ENCODE data around the gene ZNF304.

Gene ZNF304

DNA sequence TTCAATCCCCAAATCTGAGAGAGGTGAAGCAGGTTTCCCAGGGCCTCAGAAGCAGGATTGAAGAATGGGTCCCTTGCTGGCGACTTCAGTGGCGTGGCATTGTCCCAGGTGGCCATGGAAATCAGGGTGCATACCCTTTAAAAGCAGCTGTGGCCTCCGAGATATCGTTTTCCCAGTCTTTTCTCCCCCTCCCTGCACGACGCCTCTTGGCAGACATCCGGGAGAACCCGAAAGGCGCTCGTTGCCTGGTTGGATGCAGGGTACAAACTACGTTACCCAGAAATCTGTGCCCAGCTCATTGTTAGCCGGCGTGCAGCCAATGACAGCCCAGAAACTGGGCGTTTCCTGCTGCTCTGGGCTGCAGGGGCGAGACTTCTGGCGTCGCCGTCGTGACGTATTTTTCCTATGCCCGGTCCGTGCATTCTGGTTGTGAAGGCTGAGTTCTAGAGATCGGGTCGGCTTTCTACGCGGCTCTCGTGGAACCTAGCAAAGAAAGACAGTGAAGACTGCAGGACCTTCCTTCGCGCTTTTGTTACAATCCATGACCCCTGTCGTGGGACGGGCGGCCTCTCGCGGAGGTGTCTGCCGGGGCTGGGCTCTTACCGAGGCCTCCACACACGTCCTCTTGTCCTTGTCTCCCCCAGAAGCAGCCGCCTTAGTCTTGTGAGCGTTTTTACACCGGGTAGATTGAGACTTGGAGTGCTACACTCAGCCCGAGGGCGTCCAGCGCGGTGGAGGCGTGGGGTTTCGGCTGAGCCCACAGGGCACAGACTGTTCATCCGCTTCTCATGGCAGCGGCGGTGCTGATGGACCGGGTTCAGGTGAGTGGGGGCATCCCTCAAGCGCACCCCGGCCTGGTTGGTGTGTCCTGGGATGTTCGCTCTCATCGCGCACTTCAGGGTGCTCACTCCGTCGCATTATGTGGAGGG lies at the start of gene ZNF304:
ZNF304 (plus strand) TSS at position 395 of the 929 bp plus-strand sequence; CDS start at position 789, 394 bp downstream.
- peak; percentile 86 for DNase-seq (ENCODE audit: insufficient read length, low spot score)
- peak; percentile 98 for FAIRE-seq

DNA sequence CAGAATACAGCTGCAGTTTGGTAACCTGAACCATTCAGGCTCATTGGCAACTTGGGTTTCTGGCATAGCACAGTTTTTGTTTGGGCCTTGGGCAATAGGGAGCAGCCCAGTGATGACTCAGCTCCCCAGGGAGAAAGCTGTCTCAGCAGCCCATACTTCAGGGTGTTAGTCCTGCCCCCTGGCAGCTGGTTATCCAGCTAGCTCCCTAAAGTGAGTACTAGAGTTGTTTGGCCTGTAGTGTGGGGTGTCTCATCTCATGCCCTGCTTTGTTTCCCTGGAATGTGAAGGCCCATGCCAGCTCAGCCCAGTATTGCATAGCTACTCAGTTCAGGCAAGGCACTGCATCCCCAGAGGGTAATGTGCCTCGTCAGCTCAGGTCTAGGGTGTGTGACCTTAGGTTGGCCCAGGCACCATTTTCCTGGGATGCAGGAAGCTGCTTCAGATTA lies 49.0 kb upstream of the ZNF304 start:
- FAIRE-seq = no peak
- no peak for DNase-seq (ENCODE audit: insufficient read length, low spot score)

DNA sequence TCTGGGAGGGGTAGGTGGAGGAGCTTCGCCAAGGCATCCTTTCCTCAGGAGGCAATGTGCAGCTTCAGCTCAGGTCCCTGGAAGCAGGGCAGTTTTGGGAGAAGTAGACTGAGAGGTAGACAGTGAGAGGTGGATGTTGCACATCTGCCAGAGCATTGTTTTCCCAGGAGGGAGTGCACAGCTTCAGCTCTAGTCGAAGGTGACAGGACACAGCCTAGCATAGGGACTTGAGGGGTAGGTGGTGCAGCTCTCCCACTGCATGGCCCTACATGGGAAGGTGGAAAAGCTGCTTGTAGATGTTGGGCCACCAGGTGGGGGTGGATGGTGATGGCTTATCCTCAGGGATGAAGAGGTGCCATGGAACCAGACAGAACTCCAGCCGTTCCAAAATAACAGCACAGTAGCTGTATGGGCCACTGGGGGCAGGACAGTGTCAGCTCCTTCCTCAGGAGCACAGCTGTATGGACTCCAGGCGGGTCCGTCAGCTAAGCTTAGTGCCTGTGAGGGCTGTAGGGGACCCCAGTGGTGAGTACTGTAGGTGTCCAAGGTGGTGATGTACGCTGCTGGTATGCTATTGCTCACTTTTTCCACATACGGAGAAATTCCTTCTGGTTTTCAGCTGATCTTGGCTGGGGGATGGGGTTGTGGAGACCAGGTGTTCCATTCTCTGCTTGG lies 48.2 kb upstream of the ZNF304 start:
- DNase-seq (ENCODE audit: insufficient read length, low spot score) (no peak), FAIRE-seq (no peak)

DNA sequence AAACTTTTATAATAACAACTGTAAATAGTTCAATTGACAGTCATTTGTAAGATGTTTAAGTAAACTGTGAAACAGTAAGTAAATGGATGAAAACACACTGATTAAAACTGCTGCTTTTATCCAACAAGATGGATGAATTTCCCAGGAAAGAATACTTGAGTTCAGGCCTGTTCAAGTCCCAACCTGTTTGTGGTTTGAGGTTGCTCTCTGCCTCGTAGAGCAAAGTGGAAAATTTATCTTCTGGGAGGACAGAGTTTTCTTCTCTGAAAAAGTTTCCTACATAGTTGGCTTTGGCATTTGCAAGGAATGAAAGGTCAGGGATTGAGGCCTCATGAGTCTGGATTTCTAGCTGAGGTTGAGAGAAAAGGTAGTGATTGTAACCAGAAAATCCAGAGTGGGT lies 46.0 kb upstream of the ZNF304 start:
- no peak for DNase-seq (ENCODE audit: insufficient read length, low spot score)
- FAIRE-seq = no peak

DNA sequence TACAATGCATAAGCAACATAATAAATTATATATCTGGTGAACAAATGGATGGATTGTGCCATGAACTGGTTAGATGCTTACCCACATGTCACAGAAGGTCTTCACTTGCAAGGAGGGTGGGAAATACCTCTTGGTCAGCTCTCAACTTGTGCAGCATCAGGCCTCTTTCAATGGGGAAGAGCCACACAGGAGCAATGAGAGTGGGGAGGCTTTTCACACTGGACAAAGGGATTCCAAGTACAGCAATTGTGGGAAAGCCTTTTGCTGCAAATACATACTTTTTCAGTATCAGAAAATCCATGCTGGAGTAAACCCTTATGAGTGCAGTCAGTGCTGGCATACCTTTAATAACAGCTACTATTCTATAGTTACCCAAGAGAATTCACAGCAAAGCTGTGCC lies 42.6 kb upstream of the ZNF304 start:
- FAIRE-seq (no peak), DNase-seq (ENCODE audit: insufficient read length, low spot score) (no peak)

DNA sequence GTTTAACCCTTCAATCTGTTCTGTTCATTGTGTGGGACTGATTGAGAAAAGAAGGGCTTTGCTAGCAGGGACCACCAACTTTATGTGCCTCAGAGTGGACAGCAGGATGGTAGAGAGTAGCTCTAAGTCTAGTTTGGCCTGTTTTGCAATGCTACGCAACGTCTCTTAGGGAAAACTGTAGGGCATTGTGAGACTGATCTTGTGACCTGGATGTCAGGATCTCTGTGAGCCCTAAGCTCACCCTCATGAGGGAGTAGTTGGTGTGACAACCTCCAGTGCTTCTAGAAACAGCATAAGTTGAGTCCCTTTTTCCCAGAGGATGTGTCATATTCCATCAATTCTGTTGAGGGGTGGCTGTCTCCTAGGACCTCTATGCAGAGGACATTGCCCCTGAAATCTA lies 40.3 kb upstream of the ZNF304 start:
- FAIRE-seq = no peak
- no peak for DNase-seq (ENCODE audit: insufficient read length, low spot score)

DNA sequence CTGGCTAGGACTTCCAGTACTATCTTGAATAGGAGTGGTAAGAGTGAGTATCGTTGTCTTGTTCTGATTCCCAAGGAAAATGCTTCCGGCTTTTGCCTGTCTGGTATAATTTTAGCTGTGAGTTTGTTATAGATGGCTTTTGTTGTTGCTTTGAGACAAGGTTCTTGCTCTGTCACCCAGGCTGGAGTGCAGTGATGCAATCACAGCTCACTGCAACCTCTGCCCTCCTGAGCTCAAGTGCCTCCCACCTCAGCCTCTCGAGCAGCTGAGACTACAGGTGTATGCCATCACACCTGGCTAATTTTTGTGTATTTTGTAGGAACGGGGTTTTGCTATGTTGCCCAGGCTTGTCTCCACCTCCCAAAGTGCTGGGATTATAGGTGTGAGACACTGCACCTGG lies 36.9 kb upstream of the ZNF304 start:
- FAIRE-seq (no peak), DNase-seq (ENCODE audit: insufficient read length, low spot score) (no peak)

DNA sequence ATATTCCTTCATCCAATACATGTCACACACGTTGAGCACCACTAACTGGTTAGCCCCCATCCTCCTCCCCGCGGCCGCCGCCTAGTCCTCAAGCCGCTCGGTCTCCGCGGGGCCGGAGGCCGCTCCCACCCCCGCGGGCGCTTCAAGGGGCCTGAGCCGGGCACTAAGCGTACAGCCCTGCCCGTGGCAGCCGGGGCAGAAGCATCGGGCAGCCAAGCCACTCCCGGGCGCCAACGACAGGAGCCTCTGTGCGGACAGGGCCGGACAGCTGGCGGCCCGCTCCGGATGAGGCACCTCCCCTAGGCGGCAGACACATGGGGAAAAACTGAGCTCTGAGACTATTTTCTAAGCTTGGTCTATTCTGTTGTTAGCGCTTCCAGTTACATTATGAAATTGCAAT lies 33.6 kb upstream of the ZNF304 start:
- FAIRE-seq (no peak), DNase-seq (ENCODE audit: insufficient read length, low spot score) (no peak)

DNA sequence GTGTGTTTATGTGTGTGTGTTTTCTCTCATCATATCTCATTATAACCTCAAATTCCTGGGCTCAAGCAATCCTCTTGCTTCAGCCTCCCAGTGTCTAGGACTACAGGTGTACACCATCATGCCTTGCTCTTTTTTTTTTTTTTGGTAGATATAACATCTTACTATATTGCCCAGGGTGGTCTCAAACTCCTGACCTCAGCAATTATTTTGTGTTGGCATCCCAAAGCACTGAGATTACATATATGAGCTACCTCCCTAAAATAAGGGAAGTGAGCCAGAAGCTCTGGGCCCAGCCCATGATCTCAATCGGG lies 31.2 kb upstream of the ZNF304 start:
- FAIRE-seq (no peak), DNase-seq (ENCODE audit: insufficient read length, low spot score) (no peak)

DNA sequence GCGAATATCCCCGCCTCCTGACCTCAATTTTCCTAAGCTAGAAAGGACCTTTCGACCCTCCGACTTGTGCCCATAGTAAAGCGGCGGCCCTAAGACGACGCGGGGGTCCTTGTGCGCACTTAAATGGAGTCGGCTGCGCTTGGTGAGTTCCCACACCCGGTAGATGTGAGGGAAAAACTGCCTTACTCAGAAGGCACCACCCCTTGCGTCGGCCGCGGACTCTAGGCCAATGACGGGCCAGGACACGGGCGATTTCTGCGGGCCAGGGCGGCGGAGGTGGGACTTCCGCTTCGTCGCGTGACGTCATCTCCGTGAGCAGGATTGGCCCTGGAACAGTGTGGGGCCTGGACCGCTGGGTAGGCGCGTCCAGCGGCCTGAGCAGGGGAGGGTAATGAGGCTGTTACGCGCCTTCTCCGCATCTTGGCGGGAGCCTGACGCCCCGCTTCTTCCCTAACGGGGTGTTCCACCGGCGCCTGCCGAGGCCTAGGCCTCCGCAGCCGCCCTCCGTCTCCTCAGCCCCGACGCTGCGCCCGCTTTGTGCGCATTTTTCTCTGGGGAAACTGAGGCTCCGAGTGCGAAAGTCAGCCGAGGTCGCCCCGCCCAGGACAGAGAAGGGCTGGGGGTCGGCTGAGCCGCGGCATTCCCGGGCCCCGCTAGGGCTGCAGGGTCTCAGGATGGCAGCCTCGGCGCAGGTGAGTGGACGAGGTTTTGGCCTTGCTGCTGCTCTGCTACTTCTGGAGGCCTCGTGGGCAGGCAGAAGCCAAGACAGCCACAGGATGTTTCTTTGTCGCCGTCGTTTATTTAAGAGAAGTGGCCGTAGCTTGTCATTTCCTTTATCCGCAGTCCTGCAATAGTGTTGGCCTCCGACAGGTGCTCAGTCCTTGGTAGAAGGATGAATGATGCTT lies 30.6 kb upstream of the ZNF304 start, which contains the start of gene ZNF543:
ZNF543 (plus strand) TSS at position 293 of the 905 bp plus-strand sequence; CDS start at position 675, 382 bp downstream.
- DNase-seq (ENCODE audit: insufficient read length, low spot score) (peak; percentile 97), FAIRE-seq (peak; percentile 98)

DNA sequence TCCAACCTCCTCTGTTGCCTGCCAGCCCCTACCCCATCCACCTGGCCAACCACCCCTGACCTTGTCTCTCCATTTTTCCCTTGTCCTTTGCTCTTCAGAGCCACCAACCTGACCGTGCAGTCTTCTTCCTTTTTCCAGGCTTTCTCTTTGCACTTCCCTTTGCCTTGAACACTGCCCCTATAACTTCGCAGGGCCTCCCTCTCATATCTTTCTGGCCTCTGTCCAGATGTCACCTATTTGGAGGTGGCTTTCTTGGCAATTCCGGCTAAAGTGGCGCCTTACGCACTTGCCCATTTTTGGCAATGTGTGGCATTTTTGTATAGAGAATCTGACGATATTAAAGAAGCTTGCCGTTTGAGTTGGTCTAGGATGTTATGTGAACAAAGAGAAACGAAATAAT lies 30.0 kb upstream of the ZNF304 start:
- FAIRE-seq (peak; percentile 72), DNase-seq (ENCODE audit: insufficient read length, low spot score) (no peak)

DNA sequence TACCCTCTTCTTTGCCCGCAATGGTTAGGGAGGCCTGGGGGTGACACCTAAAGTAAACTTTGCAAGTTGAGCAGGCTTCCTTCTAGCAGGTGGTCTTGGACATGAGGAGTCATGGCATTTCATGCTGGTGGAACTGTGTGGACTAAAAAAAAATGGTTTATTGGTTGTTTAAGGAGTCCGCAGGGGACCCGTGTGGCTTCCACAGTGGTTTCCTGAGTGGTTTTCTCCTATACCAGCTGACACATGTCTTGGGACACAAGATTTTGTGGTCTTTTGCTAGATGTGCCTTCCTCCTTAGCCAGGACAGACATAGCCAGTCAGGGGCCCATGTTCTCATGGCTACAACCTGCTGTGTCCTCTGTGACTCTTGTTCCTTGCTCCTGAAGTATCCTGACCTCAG lies 29.3 kb upstream of the ZNF304 start:
- DNase-seq (ENCODE audit: insufficient read length, low spot score) (no peak), FAIRE-seq (no peak)

DNA sequence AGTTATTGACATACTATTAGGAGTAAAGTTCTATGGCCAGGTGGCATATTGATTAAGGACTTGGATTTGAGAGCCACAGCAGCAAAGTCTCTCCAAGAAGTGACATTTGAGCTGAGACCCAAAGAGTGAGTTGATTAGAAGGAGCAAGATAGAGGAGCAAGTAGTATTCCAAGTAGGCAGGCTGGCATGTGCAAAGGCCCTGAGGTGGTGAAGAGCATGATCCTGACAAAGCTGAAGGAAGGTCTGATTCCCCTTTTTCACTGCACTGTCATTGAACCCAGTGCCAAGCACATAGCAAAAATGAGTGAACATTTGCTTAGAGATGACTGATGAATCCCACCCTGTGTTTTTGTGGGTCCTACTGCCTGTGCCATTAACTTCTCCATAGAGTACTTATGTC lies 26.1 kb upstream of the ZNF304 start:
- DNase-seq (ENCODE audit: insufficient read length, low spot score) = no peak
- FAIRE-seq = no peak

DNA sequence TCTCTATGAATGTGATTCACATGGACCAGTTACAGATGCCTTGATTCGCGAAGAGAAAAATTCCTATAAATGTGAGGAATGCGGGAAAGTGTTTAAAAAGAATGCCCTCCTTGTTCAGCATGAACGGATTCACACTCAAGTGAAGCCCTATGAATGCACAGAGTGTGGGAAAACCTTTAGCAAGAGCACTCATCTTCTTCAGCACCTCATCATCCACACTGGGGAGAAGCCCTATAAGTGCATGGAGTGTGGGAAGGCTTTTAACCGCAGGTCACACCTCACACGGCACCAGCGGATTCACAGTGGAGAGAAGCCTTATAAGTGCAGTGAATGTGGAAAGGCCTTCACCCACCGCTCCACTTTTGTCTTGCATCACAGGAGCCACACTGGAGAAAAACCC lies 23.1 kb upstream of the ZNF304 start:
- DNase-seq (ENCODE audit: insufficient read length, low spot score) = no peak
- FAIRE-seq = no peak

DNA sequence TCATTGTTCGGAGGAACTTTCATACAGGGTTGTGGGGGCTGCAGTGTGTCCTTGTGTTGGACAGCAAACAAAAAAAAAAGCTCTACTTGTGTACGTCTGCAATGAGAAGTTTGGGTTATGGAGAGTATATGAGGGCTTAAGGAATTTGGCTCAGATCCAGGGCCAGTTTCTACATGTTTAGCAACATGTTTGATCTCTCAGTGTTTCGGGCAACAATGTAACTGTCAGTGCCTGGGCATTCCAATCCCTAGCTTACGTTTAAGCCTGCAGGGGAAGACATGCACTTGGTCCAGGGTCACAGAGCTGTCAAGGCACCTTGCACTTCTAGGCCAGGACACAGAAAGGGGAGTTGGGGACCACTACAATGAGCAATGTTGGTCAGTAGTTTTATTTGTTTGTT lies 16.9 kb upstream of the ZNF304 start:
- DNase-seq (ENCODE audit: insufficient read length, low spot score) = no peak
- FAIRE-seq = no peak

DNA sequence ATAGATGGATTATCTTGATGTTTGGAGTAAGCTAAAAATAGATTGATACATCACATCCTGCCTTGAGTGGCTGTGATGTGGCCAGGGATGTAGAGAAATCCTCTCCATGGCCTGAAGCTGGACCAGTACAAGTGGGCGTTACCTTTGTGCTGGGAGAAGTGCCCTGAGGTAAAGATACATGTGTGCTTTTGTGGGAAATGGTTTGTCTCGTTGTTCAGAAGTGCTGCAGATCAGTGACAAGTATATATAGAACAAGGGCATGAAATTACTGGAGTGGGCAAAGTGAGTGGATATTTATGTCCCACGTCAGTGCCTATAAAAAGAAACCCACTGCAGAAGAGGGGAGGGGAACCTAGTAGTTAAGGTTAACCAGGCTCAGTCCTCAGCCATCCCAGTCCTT lies 12.2 kb upstream of the ZNF304 start:
- FAIRE-seq (no peak), DNase-seq (ENCODE audit: insufficient read length, low spot score) (no peak)

DNA sequence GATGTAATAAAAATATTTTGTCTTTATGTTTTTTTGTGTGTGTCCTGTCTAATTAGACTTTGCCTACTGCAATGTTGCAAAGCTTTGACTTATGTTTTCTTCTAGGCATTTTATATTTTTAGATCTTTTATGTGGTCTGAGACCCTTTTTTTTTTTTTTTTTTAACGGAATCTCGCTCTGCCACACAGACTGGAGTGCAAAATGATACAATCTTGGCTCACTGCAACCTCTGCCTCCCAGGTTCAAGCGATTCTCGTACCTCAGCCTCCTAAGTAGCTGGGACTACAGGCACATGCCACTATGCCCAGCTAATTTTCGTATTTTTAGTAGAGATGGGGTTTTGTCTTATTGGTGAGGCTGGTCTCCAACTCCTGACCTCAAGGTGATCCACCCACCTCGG lies 8.5 kb upstream of the ZNF304 start:
- FAIRE-seq = no peak
- no peak for DNase-seq (ENCODE audit: insufficient read length, low spot score)

DNA sequence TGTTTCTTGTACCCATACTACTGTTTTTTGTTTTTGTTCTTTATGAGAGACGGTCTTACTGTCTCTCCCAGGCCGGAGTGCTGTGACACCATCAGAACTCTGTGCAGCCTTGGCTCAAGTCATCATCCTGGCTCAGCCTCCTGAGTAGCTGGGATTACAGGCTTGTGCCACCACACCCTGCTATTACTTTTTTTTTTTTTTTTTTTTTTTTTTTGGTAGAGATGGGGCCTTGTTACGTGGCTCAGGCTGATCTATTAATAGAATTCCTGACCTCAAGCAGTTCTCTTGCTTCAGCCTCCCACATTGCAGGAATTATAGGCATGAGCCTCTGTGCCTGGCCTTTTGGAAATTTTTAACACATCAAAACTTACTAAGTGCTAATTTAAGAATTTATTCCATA lies 2.9 kb upstream of the ZNF304 start:
- no peak for DNase-seq (ENCODE audit: insufficient read length, low spot score)
- no peak for FAIRE-seq

DNA sequence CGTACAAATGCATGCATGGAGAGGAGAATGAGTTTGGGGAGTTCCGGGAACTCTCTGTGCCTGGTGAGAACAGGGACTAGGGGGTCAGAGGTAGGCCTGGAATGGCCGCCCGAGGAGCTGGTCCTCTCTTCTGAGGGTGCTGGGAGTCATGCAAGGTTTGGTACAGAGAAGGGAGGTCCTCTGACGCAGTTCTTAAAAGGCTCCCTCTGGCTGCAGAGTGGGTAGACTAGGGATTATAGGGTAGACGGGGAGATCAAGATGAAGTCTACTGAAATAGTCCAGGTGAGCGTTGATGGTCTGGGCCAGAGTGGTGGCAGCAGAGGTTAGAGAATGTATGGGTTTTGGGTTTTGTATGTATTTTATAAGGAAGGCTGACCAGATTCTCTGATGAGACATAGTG lies 796 bp downstream of the ZNF304 start:
- FAIRE-seq = no peak
- no peak for DNase-seq (ENCODE audit: insufficient read length, low spot score)

DNA sequence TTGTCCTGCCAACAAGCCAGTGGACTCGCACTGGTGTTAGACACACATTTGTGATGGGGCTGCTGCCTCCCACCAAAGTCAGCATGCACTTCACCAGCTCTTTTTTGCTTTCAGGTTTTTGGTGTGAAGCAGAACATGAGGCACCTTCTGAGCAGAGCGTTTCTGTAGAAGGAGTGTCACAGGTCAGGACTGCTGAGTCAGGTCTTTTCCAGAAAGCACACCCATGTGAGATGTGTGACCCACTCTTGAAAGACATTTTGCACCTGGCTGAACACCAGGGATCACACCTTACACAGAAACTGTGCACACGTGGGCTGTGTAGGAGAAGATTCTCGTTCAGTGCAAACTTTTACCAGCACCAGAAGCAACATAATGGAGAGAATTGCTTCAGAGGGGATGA lies 4.8 kb downstream of the ZNF304 start:
- no peak for DNase-seq (ENCODE audit: insufficient read length, low spot score)
- FAIRE-seq = no peak

DNA sequence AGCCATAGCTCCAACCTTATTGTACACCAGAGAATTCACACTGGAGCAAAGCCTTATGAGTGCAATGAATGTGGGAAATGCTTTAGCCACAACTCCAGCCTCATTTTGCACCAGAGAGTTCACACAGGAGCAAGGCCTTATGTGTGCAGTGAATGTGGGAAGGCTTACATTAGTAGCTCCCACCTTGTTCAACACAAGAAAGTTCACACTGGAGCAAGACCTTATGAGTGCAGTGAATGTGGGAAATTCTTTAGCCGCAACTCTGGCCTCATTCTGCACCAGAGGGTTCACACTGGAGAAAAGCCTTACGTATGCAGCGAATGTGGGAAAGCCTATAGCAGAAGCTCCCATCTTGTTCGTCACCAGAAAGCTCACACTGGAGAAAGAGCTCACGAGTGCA lies 6.3 kb downstream of the ZNF304 start:
- DNase-seq (ENCODE audit: insufficient read length, low spot score) = no peak
- FAIRE-seq = peak; percentile 21

Data from GM19239 (cell line).